Fibroblast of the aortic adventitia (primary cell): Measurements from ENCODE around the gene TMEFF1. TPM values are rescaled to one million over a fixed set of nuclear protein-coding genes. Genes with fewer than 3 reads are reported as not detected.

ENCODE experiments used
- DNase-seq: peaks from one replicate; pipeline ENCODE4 v3.0.0-alpha.2; 2010; ENCODE audit warnings: low read depth
- H3K4me3 ChIP-seq: 2 replicates; pipeline ENCODE4 v1.5.1; 2011; ENCODE audit warnings: low read depth, mild to moderate bottlenecking, control low read depth, low read length, moderate library complexity
- total RNA-seq: library from RNA; depleted of rRNA; stranded (reverse); fragments of >200 nt; gene quantifications from 2 replicates; pipeline ENCODE4 v1.2.3, GENCODE V29; 2012; ENCODE audit warnings: low replicate concordance
- TF ChIP-seq, protein P1 (sequence below): IDR thresholded peaks from 2 replicates; pipeline ENCODE4 v1.5.1; 2011; ENCODE audit warnings: mild to moderate bottlenecking, low read length, control low read depth, inconsistent platforms; ENCODE audit not compliant: insufficient read depth

The TMEFF1 gene
- total RNA-seq, 1 donor, result 1.3 TPM

DNA sequence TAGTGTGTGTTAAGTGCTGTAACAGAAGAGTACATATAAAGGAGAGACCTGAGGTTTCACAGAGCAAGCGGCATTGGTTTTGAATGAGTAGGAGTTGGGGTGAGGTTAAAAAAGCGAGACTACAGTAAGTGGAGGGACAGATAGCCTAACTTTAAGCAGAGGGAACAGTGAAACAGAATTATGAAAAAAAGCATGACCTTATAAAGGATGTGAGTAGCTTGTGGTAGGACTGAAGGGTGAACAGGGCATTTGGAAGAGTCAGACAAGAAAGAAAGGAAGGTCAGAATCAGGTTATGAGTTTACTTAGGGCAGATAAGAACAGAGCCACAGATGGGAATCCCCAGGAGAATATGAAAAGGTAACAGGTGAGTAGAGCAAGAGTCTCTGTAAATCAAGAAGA, 23.5 kb upstream of the TMEFF1 start:
- H3K4me3 ChIP-seq, result no peak overlapping the region
- TF ChIP-seq, protein P1, sequence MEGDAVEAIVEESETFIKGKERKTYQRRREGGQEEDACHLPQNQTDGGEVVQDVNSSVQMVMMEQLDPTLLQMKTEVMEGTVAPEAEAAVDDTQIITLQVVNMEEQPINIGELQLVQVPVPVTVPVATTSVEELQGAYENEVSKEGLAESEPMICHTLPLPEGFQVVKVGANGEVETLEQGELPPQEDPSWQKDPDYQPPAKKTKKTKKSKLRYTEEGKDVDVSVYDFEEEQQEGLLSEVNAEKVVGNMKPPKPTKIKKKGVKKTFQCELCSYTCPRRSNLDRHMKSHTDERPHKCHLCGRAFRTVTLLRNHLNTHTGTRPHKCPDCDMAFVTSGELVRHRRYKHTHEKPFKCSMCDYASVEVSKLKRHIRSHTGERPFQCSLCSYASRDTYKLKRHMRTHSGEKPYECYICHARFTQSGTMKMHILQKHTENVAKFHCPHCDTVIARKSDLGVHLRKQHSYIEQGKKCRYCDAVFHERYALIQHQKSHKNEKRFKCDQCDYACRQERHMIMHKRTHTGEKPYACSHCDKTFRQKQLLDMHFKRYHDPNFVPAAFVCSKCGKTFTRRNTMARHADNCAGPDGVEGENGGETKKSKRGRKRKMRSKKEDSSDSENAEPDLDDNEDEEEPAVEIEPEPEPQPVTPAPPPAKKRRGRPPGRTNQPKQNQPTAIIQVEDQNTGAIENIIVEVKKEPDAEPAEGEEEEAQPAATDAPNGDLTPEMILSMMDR, result no peak
- DNase-seq, result no peak

DNA sequence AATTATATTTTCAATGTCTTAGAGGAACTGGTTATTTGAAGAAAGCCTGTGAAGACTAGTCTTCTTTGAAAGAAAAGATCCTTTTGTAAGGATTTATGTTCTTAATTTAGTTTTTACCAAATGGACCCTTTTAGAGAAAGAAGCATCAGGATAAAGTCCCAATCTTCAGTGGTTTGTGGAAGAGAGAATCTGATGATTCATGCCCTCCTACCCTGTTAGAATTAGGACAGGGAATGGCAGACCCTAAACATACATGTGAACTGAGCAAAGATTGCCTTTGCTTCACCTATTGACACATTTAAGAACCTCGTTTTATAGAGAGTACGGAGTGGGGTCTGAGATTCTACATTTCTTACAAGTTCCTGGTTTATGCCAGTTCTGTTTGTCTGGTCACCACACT, 20.1 kb upstream of the TMEFF1 start:
- TF ChIP-seq, protein P1, result no peak
- DNase-seq, result no peak

DNA sequence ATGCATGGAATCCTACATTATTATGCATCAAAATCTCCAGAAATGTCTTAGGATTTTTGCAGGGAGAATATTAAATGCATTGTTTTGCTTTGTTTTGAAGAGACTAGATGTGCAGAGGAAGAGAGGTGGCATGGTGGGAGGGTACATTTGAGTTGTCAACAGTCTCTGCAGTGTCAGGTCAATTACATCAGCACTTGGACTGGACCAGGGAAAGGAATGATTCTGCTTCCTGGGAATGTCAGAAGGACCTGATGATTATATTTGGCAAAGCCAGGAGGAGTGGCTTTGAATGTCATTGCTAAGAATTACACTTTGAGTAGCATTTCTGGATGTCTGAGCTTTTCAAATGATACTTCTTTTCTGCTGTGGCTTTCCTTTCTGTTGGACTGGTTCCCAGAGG, 17.5 kb upstream of the TMEFF1 start:
- TF ChIP-seq, protein P1, result no peak
- no peak overlapping the region for H3K4me3 ChIP-seq
- peak; percentile 70 for DNase-seq

More for the DNA sequence above, 20.1 kb upstream of the TMEFF1 start:
- no peak overlapping the region for H3K4me3 ChIP-seq

DNA sequence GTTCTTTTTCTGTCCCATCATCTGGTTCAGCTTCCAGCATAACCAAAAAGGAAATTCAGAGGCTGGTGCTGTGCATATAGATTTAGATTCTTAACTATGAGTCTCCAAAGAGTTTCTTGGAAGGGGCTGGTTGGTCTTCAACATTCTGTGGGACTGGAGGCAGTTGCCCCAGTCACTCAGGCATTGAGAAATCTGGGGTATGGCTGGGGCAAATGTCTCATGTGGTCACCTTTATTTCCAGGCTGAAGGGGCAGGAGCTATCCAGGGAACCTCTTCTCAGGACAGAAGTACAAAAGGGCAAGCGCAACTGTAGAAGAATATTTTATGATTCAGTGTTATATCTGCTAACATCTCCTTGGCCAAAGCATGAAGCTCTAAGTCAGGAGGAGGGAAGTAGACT, 15.4 kb upstream of the TMEFF1 start:
- H3K4me3 ChIP-seq, result no peak overlapping the region
- TF ChIP-seq, protein P1, result no peak

DNA sequence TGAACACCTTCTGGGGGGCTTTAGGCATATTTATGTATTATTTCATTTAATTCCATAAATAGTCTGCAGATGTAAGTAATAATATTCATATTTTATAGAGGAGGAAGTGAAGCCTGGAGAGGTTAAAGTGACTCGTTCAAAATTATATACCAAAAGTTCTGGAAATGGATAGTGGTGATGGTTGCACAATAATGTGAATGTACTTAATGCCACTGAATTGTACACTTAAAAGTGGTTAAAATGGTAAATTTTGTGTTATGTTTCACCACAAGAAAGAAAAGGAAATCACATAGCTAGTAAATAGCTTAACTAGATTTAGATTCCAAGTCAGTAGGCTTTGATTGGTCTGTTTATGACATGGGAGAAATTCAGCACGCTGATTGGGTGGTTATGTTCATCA, 13.0 kb upstream of the TMEFF1 start:
- TF ChIP-seq, protein P1, result no peak
- DNase-seq, result no peak
- no peak overlapping the region for H3K4me3 ChIP-seq

More for the DNA sequence above, 15.4 kb upstream of the TMEFF1 start:
- no peak for DNase-seq

DNA sequence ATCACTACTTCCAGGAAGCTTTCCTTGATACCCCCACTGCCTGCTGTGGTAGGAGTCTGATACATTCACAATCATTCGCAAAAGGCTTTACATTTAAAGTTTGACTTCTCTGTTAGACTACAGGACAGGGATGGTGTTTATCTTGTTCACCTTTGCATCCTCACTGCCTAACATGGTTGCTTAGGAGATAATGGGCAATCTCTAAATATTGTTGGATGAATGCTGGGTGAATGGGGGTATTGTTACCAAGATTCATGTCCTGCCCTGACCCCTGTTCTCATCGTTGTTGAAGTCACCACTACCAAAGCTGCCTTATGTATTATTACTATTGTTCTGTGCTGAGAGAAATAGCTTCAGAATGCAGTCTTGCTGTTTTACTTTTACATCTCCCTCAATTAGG, 7.7 kb upstream of the TMEFF1 start:
- no peak overlapping the region for H3K4me3 ChIP-seq
- no peak for DNase-seq
- TF ChIP-seq, protein P1, result no peak

DNA sequence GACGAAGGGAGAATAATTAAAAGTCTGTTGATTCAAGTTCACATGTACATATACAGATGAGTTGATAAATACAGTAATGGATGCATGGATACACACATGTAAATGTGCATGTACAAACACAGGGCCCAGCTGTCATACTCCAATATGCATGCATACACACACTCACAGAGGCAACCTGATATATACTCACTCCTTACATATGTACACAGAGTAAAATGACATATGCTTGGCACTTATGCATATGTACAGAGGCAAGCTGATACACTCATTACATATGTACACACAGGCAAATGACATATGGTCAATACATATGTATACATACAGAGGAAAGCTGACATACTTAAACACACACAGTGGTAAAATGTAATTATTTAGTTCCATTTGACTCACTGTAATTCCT, 7.2 kb upstream of the TMEFF1 start:
- TF ChIP-seq, protein P1, result no peak
- H3K4me3 ChIP-seq, result no peak overlapping the region
- DNase-seq, result no peak
